Effector memory CD8-positive, alpha-beta T cell (primary cell): Measurements from ENCODE around the gene ABR.
"Not testable (repeated sequence)": the region's sequence is repeated elsewhere in the genome, so short reads cannot be mapped to it uniquely, and the experiment has no call there.

Experiments used
- ATAC-seq: fragments of 150-1000 bp; cut with Tn5 transposase; replicated peaks from 2 replicates; pipeline ENCODE4 v1.10.0; 2021; ENCODE audit warnings: mild to moderate bottlenecking, moderate library complexity
- DNase-seq, 3 experiments: peaks; one replicate each; pipeline ENCODE4 v3.0.0; 2021
- H3K27ac Mint-ChIP-seq, 2 donors: one replicate each; pipeline ENCODE4 v1.8.0; 2022; ENCODE audit warnings: mild to moderate bottlenecking in 2 of 2, mixed read lengths in 2 of 2, moderate library complexity in 2 of 2
- H3K27me3 Mint-ChIP-seq, 2 donors: one replicate each; pipeline ENCODE4 v1.8.0; 2022; ENCODE audit warnings: mixed read lengths in 2 of 2
- H3K36me3 Mint-ChIP-seq: one replicate; pipeline ENCODE4 v1.8.0; 2022; ENCODE audit warnings: mild to moderate bottlenecking, moderate library complexity, mixed read lengths; ENCODE audit not compliant: insufficient read depth
- H3K4me1 Mint-ChIP-seq, 2 donors: one replicate each; pipeline ENCODE4 v1.8.0; 2022; ENCODE audit warnings: low read depth in 2 of 2, mixed read lengths in 2 of 2
- H3K4me3 Mint-ChIP-seq, 2 donors: one replicate each; pipeline ENCODE4 v1.8.0; 2022; ENCODE audit warnings: mild to moderate bottlenecking in 2 of 2, mixed read lengths in 2 of 2, moderate library complexity in 2 of 2
- H3K9me3 Mint-ChIP-seq, 2 donors: one replicate each; pipeline ENCODE4 v1.8.0; 2022; ENCODE audit warnings: mixed read lengths in 2 of 2

The ABR gene

GRCh38 chr17:1048516-1049115 is 131.2 kb downstream of the ABR start:
- H3K9me3 Mint-ChIP-seq, H3K27ac Mint-ChIP-seq, H3K4me1 Mint-ChIP-seq, ATAC-seq, H3K4me3 Mint-ChIP-seq, H3K27me3 Mint-ChIP-seq, DNase-seq: not testable (repeated sequence)
- peaks cover 19% of the 10 kb centered on the region for H3K36me3 Mint-ChIP-seq

DNA sequence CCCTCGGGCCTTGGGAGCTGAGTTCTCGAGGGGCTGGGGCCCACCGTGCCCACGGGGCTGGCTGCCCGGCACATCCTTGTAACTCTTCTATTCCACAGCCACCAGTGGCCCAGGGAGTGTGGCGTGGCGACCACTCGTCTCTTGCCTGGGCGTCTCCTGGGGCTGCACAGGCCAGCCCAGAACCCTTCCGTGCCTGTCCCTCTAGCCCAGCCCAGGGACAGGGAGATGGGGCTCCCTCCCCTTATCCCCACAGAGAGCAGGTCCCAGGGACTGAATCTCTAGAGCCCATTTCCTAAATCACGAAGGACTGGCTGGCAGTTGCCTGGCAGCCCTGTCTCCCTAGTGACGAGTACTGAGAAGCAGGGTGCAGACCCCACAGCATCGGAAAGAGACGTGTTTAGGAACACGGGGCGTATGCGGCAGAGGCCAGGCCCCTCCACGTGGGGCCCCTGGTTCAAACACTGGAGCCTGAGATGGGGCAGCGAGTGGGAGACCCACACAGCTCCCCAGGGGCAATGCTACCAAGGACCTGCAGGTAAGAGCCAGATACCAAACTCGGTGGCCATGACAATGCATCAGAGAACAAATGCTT is 131.8 kb downstream of the ABR start:
- DNase-seq (no peak), ATAC-seq (no peak)
- Mint-ChIP-seq H3K4me1 (peaks cover 4 to 6% of the 10 kb centered on the region in 2 donors), H3K36me3 (peaks cover 19% of the 10 kb centered on the region), H3K4me3 (no peak overlapping the region), H3K27ac (no peak overlapping the region), H3K27me3 (no peaks in the 10 kb centered on the region), H3K9me3 (no peaks in the 10 kb centered on the region)

- no peak for DNase-seq
Observed at GRCh38 chr17:1047177-1047878, 132.5 kb downstream of the ABR start.

GRCh38 chr17:1045456-1045855 is 134.3 kb downstream of the ABR start:
- Mint-ChIP-seq H3K4me3 (no peak overlapping the region), H3K4me1 (peaks cover 7 to 10% of the 10 kb centered on the region in 2 donors), H3K27ac (peak overlapping the region in 1 of 2 donors; percentile 45), H3K9me3 (no peaks in the 10 kb centered on the region), H3K27me3 (no peaks in the 10 kb centered on the region), H3K36me3 (peaks cover 19% of the 10 kb centered on the region)
- ATAC-seq (no peak), DNase-seq (no peak)

More at GRCh38 chr17:1047177-1047878, 132.5 kb downstream of the ABR start:
- Mint-ChIP-seq H3K4me1 (peaks cover 7 to 11% of the 10 kb centered on the region in 2 donors), H3K27ac (no peak overlapping the region), H3K9me3 (no peaks in the 10 kb centered on the region), H3K27me3 (no peaks in the 10 kb centered on the region), H3K4me3 (no peak overlapping the region), H3K36me3 (peaks cover 19% of the 10 kb centered on the region)
- no peak for ATAC-seq

DNA sequence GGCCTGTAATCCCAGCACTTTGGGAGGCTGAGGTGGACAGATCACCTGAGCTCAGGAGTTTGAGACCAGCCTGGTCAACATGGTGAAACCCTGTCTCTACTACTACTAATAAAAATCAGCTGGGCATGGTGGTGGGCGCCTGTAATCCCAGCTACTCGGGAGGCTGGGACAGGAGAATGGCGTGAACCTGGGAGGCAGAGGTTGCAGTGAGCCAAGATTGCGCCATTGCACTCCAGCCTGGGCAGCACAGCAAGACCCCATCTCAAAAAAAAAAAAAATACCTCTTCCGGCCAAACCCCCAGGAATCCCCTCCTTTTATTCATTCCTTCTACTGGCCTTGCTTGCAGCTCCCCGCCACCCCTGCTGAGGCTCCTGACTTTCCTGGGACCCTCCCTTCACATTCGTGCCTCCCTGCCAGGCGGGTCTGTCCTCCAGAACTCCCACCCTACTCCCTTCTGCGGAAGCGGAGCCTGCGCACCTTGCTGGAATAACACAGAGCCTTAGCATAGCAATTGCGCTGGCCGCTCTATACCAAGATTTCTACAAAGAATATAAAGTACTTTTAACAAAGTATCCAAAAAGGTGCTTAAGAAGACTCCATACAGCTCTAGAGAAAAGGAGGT is 135.3 kb downstream of the ABR start:
- Mint-ChIP-seq H3K36me3 (peaks cover 18% of the 10 kb centered on the region), H3K27ac (peak overlapping the region in 1 of 2 donors; percentile 61)
- not testable (repeated sequence) for ATAC-seq, H3K9me3 Mint-ChIP-seq, H3K4me3 Mint-ChIP-seq, H3K27me3 Mint-ChIP-seq, DNase-seq, H3K4me1 Mint-ChIP-seq

- Mint-ChIP-seq H3K4me1 (peaks cover 9 to 10% of the 10 kb centered on the region in 2 donors), H3K27ac (no peak overlapping the region), H3K27me3 (no peaks in the 10 kb centered on the region), H3K4me3 (no peak overlapping the region), H3K36me3 (peaks cover 11% of the 10 kb centered on the region), H3K9me3 (no peaks in the 10 kb centered on the region)
- DNase-seq: no peak
- ATAC-seq: no peak
Observed at GRCh38 chr17:1043601-1044251, 136.1 kb downstream of the ABR start.

DNA sequence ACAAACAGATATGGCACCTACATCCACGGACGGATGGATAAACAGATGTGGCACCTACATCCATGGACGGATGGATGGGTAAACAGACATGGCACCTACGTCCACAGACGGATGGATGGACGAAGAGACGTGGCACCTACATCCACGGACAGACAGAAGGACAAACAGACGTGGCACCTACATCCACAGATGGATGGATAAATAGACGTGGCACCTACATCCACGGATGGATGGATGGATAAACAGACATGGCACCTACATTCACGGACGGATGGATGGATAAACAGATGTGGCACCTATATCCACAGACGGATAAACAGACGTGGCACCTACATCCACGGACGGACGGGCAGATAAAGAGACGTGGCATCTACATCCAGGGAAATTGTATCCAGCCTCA is 137.3 kb downstream of the ABR start:
- Mint-ChIP-seq H3K27me3 (no peaks in the 10 kb centered on the region), H3K9me3 (no peaks in the 10 kb centered on the region), H3K4me3 (no peak overlapping the region), H3K27ac (no peak overlapping the region), H3K4me1 (peaks cover 9 to 10% of the 10 kb centered on the region in 2 donors), H3K36me3 (peaks cover 8% of the 10 kb centered on the region)
- ATAC-seq: no peak
- no peak for DNase-seq

DNA sequence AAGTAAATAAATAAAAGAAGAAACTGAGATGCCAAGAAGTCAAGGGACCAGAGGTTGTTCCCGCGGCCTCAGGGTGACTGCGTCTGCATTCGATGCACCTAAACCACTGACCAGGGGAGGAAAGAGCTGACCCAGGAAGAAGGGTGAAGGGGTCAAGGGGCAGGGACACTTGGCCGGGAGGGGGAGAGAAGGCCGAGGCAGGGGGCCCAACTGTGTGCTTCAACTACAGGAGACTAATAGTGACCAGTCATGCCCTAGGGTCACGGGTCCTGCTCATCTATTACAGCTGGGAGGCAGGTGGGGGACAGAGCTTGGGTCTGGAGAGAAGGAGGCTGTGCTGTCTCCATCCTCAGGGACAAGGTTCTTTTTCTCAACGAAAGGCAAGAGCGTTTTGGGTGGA is 138.0 kb downstream of the ABR start:
- H3K4me1 Mint-ChIP-seq: peaks cover 10 to 12% of the 10 kb centered on the region in 2 donors
- H3K27ac Mint-ChIP-seq: no peak overlapping the region
- DNase-seq (no peak), ATAC-seq (no peak)
- H3K4me3 Mint-ChIP-seq: no peak overlapping the region
- no peaks in the 10 kb centered on the region for H3K27me3 Mint-ChIP-seq
- H3K9me3 Mint-ChIP-seq: no peaks in the 10 kb centered on the region
- H3K36me3 Mint-ChIP-seq: peaks cover 11% of the 10 kb centered on the region

DNA sequence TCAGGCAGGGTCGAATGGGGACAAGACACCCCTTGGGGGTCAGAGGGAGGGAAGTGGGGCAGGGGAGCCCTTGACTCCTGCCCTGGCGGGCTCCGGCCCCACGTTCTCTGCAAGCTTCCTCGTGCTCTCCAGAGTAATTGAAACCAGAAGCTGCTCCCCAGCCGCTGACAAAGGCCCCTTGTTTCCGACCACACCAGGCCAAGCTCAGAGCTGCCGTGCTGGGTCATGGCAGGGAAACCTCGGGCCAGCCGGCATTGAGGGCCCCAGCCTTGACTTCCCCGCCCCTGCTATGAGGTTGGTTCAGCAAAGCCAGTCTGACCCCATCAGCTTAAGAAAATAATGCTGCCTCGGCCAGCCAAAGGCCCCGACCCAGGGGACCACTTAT is 139.6 kb downstream of the ABR start:
- Mint-ChIP-seq H3K4me3 (no peak overlapping the region), H3K4me1 (peaks cover 10 to 16% of the 10 kb centered on the region in 2 donors), H3K27me3 (no peaks in the 10 kb centered on the region), H3K27ac (peak overlapping the region in 1 of 2 donors; percentile 57), H3K9me3 (no peaks in the 10 kb centered on the region), H3K36me3 (peaks cover 15% of the 10 kb centered on the region)
- no peak for DNase-seq
- no peak for ATAC-seq

GRCh38 chr17:1039511-1040215 is 140.1 kb downstream of the ABR start:
- ATAC-seq: peak; percentile 52
- Mint-ChIP-seq H3K4me1 (peaks cover 10 to 15% of the 10 kb centered on the region in 2 donors), H3K4me3 (no peak overlapping the region), H3K9me3 (no peaks in the 10 kb centered on the region), H3K27ac (peak overlapping the region in 1 of 2 donors; percentile 57), H3K36me3 (peaks cover 15% of the 10 kb centered on the region), H3K27me3 (no peaks in the 10 kb centered on the region)
- DNase-seq: no peak

DNA sequence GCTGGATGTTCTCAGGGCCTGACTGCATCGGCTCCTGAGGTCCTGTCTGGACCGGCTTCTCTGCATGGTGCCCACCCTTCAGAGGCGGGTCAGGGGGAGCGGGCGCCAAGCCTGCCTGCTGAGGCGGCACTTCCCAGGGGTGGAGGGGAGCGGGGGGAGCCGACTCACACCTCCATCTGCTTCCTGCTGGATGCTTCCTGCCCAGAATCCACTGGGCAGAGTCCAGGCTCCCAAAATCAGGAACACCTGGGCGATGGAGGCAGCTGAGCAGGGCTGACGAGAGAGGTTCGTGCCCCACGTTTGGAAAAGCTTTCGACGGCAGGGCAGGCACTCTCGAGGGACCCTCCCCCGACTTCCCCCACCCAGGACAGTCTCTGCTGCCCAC is 140.7 kb downstream of the ABR start:
- Mint-ChIP-seq H3K27ac (peak overlapping the region in 1 of 2 donors; percentile 57), H3K27me3 (no peaks in the 10 kb centered on the region), H3K4me3 (no peak overlapping the region), H3K36me3 (peaks cover 15% of the 10 kb centered on the region), H3K4me1 (peaks cover 12 to 14% of the 10 kb centered on the region in 2 donors), H3K9me3 (no peaks in the 10 kb centered on the region)
- DNase-seq (no peak), ATAC-seq (no peak)

DNA sequence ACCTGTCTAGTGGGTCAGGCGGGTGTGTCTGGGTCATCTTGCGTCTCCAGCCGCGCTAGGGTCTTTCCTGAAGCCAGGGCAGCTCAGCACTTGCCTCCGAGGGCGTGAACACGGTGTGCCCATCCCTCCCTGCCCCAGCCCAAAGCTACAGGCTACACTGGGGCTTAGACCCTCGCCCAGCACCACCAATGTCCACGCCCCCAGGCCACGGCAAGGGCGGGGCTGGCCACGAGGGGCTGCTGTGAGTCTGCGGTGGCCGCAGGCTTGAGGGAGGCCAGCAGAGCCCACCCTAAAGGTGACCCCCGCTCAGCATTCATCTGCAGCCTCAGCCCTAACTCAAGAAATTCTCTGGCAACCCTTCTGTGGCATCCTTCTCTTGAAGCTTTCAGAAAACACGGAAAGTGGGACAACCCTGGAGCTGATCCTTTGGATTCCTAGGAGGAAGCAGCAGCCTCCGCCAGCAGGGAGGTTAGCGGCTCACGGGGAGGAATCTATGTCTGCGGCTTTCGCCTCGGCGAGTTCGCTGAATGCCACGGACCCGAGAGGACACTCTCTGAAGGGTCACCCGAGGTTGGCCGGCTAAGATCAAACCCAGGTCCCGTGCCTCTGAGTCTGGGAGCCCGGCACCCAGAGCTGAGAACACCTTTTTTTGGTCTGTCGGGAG is 141.2 kb downstream of the ABR start:
- no peak for DNase-seq
- H3K27ac Mint-ChIP-seq: no peak overlapping the region

More for the DNA sequence above, 141.2 kb downstream of the ABR start:
- Mint-ChIP-seq H3K36me3 (peaks cover 18% of the 10 kb centered on the region), H3K9me3 (no peaks in the 10 kb centered on the region), H3K27me3 (no peaks in the 10 kb centered on the region), H3K4me3 (no peak overlapping the region), H3K4me1 (peaks cover 14% of the 10 kb centered on the region in 2 donors)
- no peak for ATAC-seq
